Measurements from ENCODE around the gene KAT8.

KAT8 gene

DNA sequence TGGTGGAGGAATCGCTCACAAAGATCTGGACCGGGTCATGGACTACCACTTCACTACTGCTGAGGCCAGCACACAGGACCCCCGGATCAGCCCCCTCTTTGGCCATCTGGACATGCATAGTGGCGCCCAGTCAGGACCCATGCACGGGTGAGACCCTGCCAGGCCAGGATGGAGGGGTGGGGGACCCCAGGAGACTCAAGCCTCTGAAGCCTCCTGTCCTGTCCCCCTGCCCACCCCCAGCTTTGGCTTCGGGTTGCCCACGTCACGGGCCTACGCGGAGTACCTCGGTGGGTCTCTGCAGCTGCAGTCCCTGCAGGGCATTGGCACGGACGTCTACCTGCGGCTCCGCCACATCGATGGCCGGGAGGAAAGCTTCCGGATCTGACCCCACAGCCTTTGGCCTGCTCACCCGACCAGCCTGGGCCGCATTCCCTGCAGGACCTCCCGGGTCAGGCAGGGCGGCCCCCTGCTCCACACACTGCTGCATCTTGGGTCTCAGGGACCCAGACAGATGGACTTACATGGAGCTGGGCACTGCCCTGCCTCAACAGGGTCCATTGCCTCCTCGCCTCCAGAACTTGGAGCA lies 5.5 kb upstream of the KAT8 start:
- DNase-seq (ENCODE audit: low read depth, low spot score): no peak
- in situ Hi-C loops (cut with HindIII; ENCODE audit: low sequenced_read_pairs): no loop called here
- no peak overlapping the region for H3K4me3 ChIP-seq (ENCODE audit: low read depth, low read length)
- TF ChIP-seq, protein P1, sequence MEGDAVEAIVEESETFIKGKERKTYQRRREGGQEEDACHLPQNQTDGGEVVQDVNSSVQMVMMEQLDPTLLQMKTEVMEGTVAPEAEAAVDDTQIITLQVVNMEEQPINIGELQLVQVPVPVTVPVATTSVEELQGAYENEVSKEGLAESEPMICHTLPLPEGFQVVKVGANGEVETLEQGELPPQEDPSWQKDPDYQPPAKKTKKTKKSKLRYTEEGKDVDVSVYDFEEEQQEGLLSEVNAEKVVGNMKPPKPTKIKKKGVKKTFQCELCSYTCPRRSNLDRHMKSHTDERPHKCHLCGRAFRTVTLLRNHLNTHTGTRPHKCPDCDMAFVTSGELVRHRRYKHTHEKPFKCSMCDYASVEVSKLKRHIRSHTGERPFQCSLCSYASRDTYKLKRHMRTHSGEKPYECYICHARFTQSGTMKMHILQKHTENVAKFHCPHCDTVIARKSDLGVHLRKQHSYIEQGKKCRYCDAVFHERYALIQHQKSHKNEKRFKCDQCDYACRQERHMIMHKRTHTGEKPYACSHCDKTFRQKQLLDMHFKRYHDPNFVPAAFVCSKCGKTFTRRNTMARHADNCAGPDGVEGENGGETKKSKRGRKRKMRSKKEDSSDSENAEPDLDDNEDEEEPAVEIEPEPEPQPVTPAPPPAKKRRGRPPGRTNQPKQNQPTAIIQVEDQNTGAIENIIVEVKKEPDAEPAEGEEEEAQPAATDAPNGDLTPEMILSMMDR (IDR thresholded peaks at IDR 0.05; ENCODE audit: low read depth, low read length): no peak

DNA sequence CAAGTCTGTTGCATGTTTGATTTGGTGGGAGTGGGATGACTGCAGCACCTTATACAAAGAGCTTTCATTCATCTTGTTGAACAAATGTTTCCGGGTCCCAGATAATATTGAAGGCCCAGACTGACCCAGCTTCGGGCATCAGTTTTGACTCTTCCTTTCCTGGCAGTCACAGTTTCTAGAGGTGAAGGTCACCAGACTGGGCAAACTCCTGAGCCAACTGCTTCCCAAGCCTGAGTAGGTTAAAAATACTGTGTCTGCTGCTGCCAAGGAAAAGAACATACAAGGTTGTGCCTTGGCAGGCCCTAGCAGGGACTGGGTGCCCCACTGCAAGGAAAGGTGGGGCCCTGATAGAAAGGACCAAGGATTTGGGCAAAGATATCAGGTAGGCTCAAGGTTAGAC lies 4.8 kb upstream of the KAT8 start:
- no peak overlapping the region for H3K4me3 ChIP-seq (ENCODE audit: low read depth, low read length)
- in situ Hi-C loops (cut with HindIII; ENCODE audit: low sequenced_read_pairs): no loop called here
- no peak for DNase-seq (ENCODE audit: low read depth, low spot score)
- TF ChIP-seq, protein P1 (IDR thresholded peaks at IDR 0.05; ENCODE audit: low read depth, low read length): no peak

DNA sequence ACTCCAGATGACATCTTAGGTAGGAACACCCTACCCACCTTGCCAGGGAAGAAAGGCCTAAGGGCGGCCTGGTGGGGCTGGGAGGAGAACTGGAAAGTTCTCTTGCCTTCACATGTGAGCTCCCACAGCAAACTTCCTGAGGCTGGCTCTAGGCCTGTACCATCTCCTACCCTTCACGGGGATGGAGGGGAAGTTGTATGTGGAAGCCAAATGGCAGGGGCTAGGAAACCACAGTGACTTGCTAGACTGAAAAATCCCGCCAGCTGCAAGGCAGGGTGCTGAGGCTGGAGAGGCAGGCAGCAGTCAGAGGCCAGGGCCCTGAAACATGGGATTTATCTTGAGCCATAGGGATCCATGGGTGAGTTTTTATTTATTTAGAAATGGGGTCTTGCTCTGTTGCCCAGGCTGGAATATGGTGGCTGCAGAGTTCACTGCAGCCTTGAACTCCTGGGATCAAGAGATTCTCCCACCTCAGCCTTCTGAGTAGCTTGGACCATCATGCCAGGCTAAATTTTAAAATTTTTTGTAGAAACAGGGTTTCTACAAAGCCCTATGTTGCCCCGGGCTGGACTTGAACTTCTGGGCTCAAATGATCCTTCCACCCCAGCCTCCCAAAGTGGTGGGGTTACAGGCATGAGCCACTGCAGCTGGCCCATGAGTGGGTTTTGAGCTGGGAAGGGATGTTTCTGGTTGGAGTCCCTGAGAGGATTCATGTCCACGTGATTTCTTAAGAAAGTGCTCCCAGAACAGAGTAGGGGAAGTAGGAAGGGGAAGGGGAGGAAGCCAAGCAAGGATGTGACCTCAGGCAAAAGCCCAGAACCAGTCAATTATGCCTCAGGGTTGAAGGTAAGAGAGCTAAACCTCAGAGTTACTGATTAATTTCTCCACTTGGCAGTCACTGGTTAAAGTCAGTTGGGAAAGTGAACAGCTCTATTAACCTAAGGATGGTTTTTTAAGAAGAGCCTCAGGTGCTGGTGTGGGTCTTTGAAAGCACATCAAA lies 4.0 kb upstream of the KAT8 start:
- TF ChIP-seq, protein P1 (IDR thresholded peaks at IDR 0.05; ENCODE audit: low read depth, low read length): no peak
- in situ Hi-C loops (cut with HindIII; ENCODE audit: low sequenced_read_pairs): no loop called here
- DNase-seq (ENCODE audit: low read depth, low spot score): no peak
- no peak overlapping the region for H3K4me3 ChIP-seq (ENCODE audit: low read depth, low read length)

DNA sequence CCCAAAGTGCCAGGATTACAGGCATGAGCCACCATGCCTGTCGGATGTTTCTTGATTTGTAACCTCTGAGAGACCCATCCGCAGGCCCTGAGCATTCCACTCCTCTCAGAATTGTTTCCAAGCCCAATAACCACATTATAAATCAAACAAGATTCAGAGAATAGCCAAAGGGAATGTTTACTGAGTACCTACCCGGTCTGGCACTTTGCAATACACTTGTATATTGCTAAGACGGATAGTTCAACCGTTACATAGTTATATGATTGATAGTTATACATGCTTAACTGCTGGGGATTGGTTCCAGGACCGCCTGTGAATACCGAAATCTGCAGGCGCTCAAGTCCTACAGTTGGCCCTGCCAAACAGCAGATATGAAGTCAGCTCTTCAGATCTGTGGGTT lies 3.0 kb upstream of the KAT8 start:
- in situ Hi-C loops (cut with HindIII; ENCODE audit: low sequenced_read_pairs): no loop called here
- TF ChIP-seq, protein P1 (IDR thresholded peaks at IDR 0.05; ENCODE audit: low read depth, low read length): no peak
- no peak for DNase-seq (ENCODE audit: low read depth, low spot score)
- H3K4me3 ChIP-seq (ENCODE audit: low read depth, low read length): no peak overlapping the region

DNA sequence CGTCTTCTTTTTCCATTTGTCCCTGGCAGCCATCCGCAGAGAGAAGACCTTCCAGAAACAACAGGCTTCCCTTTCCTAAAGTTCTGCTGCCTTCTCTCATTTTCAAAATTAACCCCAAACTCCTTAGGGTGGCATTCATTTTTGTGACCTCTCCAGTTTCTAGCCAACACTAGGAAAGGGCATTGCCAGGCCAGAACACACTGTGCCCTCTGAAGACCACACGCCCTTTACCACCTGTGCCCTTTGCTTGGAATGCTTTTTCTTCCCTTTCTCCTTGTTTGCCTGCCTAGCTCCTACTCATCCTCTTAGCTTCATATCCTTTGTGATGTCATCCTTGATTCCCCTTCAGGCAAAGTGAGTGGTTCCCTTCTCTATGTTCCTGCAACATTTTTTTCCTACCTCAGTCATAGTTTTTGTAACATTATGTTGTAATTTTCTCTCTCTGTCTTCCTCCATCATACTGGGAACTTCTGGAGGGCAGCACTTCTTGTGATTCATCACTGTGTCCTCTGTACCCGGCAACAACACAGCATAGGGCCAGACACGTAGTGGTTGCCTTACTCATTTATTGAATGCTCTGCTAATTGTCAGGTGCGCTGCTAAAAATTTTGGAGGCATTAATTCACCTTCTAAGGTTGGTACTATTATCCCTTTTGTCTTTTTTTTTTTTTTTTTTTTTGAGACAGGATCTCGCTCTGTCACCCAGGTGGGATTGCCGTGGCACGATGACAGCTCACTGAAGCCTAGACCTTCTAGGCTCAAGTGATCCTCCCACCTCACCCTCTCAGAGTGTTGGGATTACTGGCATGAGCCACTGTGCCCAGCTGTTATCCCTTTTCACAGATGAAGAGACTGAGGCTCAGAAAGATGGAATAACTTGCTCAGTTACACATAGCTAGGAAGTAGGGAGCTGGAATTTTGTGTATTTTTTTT lies 1.0 kb downstream of the KAT8 start:
- DNase-seq (ENCODE audit: low read depth, low spot score): peak; percentile 33
- in situ Hi-C loops (cut with HindIII; ENCODE audit: low sequenced_read_pairs): no loop called here
- peak overlapping the region; percentile 63 for H3K4me3 ChIP-seq (ENCODE audit: low read depth, low read length)
- TF ChIP-seq, protein P1 (IDR thresholded peaks at IDR 0.05; ENCODE audit: low read depth, low read length): no peak

DNA sequence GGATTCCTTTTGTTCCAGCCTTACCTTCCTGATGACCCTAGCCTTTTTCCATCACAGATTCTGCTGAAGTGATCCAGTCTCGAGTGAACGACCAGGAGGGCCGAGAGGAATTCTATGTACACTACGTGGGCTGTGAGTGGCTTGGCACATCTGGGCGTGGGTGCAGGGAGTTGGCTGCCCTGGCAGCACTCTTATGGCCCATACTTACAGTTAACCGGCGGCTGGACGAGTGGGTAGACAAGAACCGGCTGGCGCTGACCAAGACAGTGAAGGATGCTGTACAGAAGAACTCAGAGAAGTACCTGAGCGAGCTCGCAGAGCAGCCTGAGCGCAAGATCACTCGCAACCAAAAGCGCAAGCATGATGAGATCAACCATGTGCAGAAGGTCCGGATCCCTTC lies 2.7 kb downstream of the KAT8 start:
- no peak for DNase-seq (ENCODE audit: low read depth, low spot score)
- H3K4me3 ChIP-seq (ENCODE audit: low read depth, low read length): no peak overlapping the region
- TF ChIP-seq, protein P1 (IDR thresholded peaks at IDR 0.05; ENCODE audit: low read depth, low read length): no peak
- in situ Hi-C loops (cut with HindIII; ENCODE audit: low sequenced_read_pairs): no loop called here

All from astrocyte of the spinal cord (primary cell).